Gastrocnemius medialis (tissue), 4 donors: ENCODE results near the gene ZCCHC3. TPM values are rescaled to one million over a fixed set of nuclear protein-coding genes. Genes with fewer than 3 reads are reported as not detected.
A peak's percentile ranks its signal among the peaks of the same experiment; 100 is the strongest.

ENCODE experiments used
- ATAC-seq, 2 donors: fragments of 150-250 bp; one replicate each; pipeline ENCODE4 v1.9.1; 2016
- DNase-seq, 2 donors: peaks; one replicate each; pipeline ENCODE4 v3.0.0-alpha.2; 2019
- H3K27ac ChIP-seq, 4 donors: fragments of 200-600 bp; sonication (generic); 1 replicate in 1 of 4; 2 replicates in 3 of 4; pipeline ENCODE4 v1.5.1; 2016 to 2018; ENCODE audit warnings: mild to moderate bottlenecking in 2 of 4, moderate library complexity in 1 of 4
- H3K27me3 ChIP-seq, 3 donors: fragments of 200-600 bp; sonication (generic) in 2 of 3; 1 replicate in 1 of 3; 2 replicates in 2 of 3; pipeline versions ENCODE4 v1.5.1 to v1.6.0; 2016 to 2019; ENCODE audit warnings: mild to moderate bottlenecking in 1 of 3, moderate library complexity in 1 of 3
- H3K36me3 ChIP-seq, 2 donors: fragments of 200-600 bp; sonication (generic) in 1 of 2; one replicate each; pipeline ENCODE4 v1.5.1; 2017 to 2018
- H3K4me1 ChIP-seq, 2 donors: fragments of 200-600 bp; sonication (generic) in 1 of 2; one replicate each; pipeline ENCODE4 v1.5.1; 2016 to 2017; ENCODE audit warnings: mild to moderate bottlenecking in 2 of 2
- H3K4me3 ChIP-seq, 4 donors: fragments of 200-600 bp; sonication (generic) in 3 of 4; 1 replicate in 1 of 4; 2 replicates in 3 of 4; pipeline ENCODE4 v1.5.1; 2016 to 2019; ENCODE audit warnings: mild to moderate bottlenecking in 2 of 4
- H3K9me3 ChIP-seq, 3 donors: fragments of 200-600 bp; sonication (generic) in 2 of 3; 1 replicate in 1 of 3; 2 replicates in 2 of 3; pipeline ENCODE4 v1.5.1; 2016 to 2019
- POLR2A ChIP-seq, 2 donors: fragments of 450-650 bp; IDR thresholded peaks; one replicate each; pipeline ENCODE4 v1.6.1; 2017; ENCODE audit warnings: antibody characterized with exemption in 2 of 2, mild to moderate bottlenecking in 2 of 2, moderate library complexity in 2 of 2
- in situ Hi-C, 4 donors: fragments of 200-750 bp; cut with MboI; loops; one replicate each; pipeline versions ENCODE4 v1.15.0 to v1.8.0; 2017; ENCODE audit warnings: low sequenced_read_pairs in 4 of 4
- intact Hi-C: fragments of 100-400 bp; cut with DNase I; formaldehyde crosslinking; loops from one replicate; pipeline ENCODE4 v1.15.1; 2023; ENCODE audit warnings: low total_unique reads
- total RNA-seq, 4 donors: library from RNA; depleted of rRNA; stranded (reverse); fragments of >200 nt; gene quantifications; one replicate each; pipeline versions ENCODE4 v1.1.0 to v1.2.3, GENCODE V29; 2016
- TF ChIP-seq, protein P1 (sequence below), 5 experiments: fragments of 450-650 bp in 3 of 5; fragments of 200-600 bp in 2 of 5; sonication (generic) in 2 of 5; IDR thresholded peaks in 4 of 5; conservative IDR thresholded peaks in 1 of 5; 1 replicate in 4 of 5; 2 replicates in 1 of 5; pipeline ENCODE4 v1.5.1; 2016 to 2019; ENCODE audit warnings: antibody characterized with exemption in 5 of 5, mild to moderate bottlenecking in 3 of 5, moderate library complexity in 3 of 5

The ZCCHC3 gene
- total RNA-seq, 4 donors from 2014 or later = 6.7 to 9.4 (median 7.9) TPM

DNA sequence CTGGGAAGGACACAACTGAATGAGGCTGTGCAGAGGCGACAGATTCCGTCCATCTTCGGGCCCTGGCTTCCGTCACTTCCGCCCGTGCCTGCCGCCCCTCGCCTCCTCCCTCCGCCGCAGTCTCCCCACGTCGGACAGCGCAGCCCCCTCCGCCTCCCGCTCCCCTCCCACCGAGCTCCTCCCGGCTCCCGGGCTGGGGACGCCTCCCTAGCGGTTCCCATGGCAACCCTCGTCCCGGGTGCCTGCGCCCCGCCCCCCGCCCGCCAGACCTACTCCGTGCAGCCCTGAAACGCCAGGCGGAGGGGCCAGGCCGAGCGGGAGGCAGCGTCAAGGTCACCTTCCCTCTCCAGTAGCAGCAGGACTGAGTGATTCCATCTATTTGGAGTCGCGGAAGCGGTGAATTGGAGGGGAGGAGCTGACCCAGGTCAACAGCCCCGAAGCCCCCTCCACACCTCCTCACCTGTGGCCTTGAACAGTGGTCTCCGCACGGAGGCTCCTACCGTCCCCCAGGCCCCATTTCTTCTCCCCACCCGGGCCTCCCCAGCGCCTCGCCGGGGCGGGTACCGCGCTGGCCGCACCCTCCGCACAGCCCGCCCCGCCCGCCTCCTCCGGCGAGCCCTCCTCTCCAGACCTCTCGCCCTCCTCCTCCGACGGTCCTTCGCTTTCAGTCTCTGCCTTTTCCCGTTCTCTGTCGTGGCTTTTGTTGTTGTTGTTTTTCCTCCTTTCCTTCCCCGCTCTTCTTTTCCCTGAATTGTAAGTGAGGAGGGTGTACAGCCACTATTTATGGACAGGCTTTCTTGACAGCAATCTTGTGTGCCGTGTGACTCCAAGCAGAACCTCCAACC, 50.5 kb downstream of the ZCCHC3 start:
- Histone ChIP-seq H3K4me3 (peak overlapping the region; percentile 67 to 83 (median 75)), H3K36me3 (no peaks in the 10 kb centered on the region), H3K27me3 (peaks cover 6 to 27% (median 12%) of the 10 kb centered on the region in 3 donors), H3K9me3 (no peaks in the 10 kb centered on the region), H3K27ac (peak overlapping the region; percentile 65 to 78 (median 73)), H3K4me1 (peaks cover 0 to 22% of the 10 kb centered on the region in 2 donors)
- ATAC-seq = peak; percentile 60 to 70
- TF ChIP-seq, protein P1, sequence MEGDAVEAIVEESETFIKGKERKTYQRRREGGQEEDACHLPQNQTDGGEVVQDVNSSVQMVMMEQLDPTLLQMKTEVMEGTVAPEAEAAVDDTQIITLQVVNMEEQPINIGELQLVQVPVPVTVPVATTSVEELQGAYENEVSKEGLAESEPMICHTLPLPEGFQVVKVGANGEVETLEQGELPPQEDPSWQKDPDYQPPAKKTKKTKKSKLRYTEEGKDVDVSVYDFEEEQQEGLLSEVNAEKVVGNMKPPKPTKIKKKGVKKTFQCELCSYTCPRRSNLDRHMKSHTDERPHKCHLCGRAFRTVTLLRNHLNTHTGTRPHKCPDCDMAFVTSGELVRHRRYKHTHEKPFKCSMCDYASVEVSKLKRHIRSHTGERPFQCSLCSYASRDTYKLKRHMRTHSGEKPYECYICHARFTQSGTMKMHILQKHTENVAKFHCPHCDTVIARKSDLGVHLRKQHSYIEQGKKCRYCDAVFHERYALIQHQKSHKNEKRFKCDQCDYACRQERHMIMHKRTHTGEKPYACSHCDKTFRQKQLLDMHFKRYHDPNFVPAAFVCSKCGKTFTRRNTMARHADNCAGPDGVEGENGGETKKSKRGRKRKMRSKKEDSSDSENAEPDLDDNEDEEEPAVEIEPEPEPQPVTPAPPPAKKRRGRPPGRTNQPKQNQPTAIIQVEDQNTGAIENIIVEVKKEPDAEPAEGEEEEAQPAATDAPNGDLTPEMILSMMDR (IDR thresholded peaks at IDR 0.05 in 4 of 5, conservative IDR thresholded peaks at IDR 0.05 in 1 of 5) = no peak
- peak in 1 of 2 donors; percentile 37 for TF ChIP-seq POLR2A (IDR thresholded peaks at IDR 0.05)
- peak; percentile 62 to 72 for DNase-seq
- in situ Hi-C loops = no loop called here
- intact Hi-C loops = no loop called here

DNA sequence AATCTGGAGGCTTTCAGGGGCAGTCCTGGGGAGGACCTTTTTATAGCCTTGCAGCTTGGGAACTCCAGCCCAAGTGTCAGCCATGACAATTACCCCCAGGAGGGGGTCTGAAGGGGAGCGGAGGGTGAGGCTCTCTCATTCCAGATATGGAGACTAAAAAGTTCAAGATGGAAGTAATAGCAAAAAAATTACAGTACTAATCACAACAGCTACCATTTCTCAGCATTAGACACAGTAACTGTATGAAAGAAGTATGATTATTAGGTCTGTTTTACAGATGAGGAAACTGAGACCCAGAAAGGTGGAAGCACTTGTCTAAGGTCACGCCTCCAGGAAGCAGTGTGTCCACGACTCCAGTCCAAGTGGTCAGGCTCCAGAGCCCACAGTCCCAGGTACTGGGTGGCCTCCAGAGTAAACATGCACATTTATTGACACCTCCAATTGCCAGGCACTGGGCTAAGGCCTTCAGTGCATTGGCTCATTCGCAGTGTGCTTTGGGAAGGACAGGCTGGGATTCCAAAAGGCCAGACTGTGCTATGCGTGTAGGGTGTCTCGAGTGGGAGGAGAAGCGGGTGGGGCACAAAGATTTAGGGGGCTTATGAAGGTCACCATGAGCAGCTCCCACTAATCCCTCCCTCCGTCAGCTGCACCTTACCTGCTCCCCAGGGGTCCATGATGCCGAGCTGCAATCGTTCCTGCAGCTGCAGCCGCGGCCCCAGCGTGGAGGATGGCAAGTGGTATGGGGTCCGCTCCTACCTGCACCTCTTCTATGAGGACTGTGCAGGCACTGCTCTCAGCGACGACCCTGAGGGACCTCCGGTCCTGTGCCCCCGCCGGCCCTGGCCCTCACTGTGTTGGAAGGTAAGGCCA, 51.8 kb downstream of the ZCCHC3 start:
- intact Hi-C loops = no loop called here
- in situ Hi-C loops = no loop called here
- TF ChIP-seq POLR2A (IDR thresholded peaks at IDR 0.05) = no peak
- TF ChIP-seq, protein P1 (IDR thresholded peaks at IDR 0.05 in 4 of 5, conservative IDR thresholded peaks at IDR 0.05 in 1 of 5) = no peak
- no peak for ATAC-seq
- DNase-seq = no peak
- Histone ChIP-seq H3K4me1 (peaks cover 0 to 22% of the 10 kb centered on the region in 2 donors), H3K27ac (no peak overlapping the region), H3K27me3 (peaks cover 6 to 27% (median 12%) of the 10 kb centered on the region in 3 donors), H3K4me3 (peak overlapping the region in 1 of 4 donors; percentile 75), H3K36me3 (no peaks in the 10 kb centered on the region), H3K9me3 (no peaks in the 10 kb centered on the region)

Other genes with a start within 250 kb of the ZCCHC3 start
- gene DEFB125, start 209.9 kb upstream of the ZCCHC3 start, total RNA-seq = not detected
- not detected for gene DEFB126, start 155.0 kb upstream of the ZCCHC3 start, total RNA-seq
- gene DEFB127, start 140.1 kb upstream of the ZCCHC3 start, total RNA-seq = not detected
- gene DEFB128, start 107.9 kb upstream of the ZCCHC3 start, total RNA-seq = not detected
- not detected for gene DEFB129, start 70.3 kb upstream of the ZCCHC3 start, total RNA-seq
- not detected for gene DEFB132, start 39.8 kb upstream of the ZCCHC3 start, total RNA-seq
- gene C20orf96, start 6.8 kb upstream of the ZCCHC3 start, total RNA-seq = 1 to 10 TPM in 1 of 4 donors, under 1 TPM in 2, not detected in 1; 0.19 to 1.5 (median 0.58) TPM
- 1 to 10 TPM in 1 of 4 donors, under 1 TPM in 3; 0.15 to 1.4 (median 0.65) TPM for gene SOX12, start 28.0 kb downstream of the ZCCHC3 start, total RNA-seq
- 1 to 10 TPM; 1.3 to 4.7 (median 2.2) TPM for gene NRSN2, start 49.5 kb downstream of the ZCCHC3 start, total RNA-seq
- gene TRIB3, start 83.2 kb downstream of the ZCCHC3 start, total RNA-seq = 1 to 10 TPM in 2 of 4 donors, under 1 TPM in 1, not detected in 1; 0.58 to 3.0 (median 2.4) TPM
- gene RBCK1, start 110.7 kb downstream of the ZCCHC3 start, total RNA-seq = 10 to 100 TPM; 38.6 to 76.5 (median 62.6) TPM
- 10 to 100 TPM; 28.9 to 39.0 (median 34.0) TPM for gene TBC1D20, start 165.0 kb downstream of the ZCCHC3 start, total RNA-seq
- gene CSNK2A1, start 246.2 kb downstream of the ZCCHC3 start, total RNA-seq = 100 to 1,000 TPM; 108 to 180 (median 157) TPM